Calu3 (cell line): ENCODE results near the gene GRK4. TPM values are rescaled to one million over a fixed set of nuclear protein-coding genes. Genes with fewer than 3 reads are reported as not detected.

Experiments used
- BruUV-seq: library from RNA; stranded (reverse); fragments of 400-500 nt; replicated peaks from 2 replicates; lab custom pipeline; 2021; lab: Mats Ljungman, UMichigan
- CTCF ChIA-PET: fragments of 300-600 bp; sonication (Branson Sonifier 250); formaldehyde crosslinking; loops from one replicate; lab custom pipeline; 2022; ENCODE audit warnings: antibody characterized with exemption; lab: Charles Lee
- DNase-seq: peaks from one replicate; pipeline ENCODE4 v3.0.0; 2022
- H3K27ac Mint-ChIP-seq: one replicate; pipeline ENCODE4 v1.8.0; 2022; ENCODE audit warnings: mixed read lengths; ENCODE audit not compliant: unreplicated experiment
- H3K27me3 Mint-ChIP-seq: one replicate; pipeline ENCODE4 v1.8.0; 2022; ENCODE audit warnings: mixed read lengths; ENCODE audit not compliant: unreplicated experiment
- H3K36me3 Mint-ChIP-seq: one replicate; pipeline ENCODE4 v1.8.0; 2022; ENCODE audit warnings: mild to moderate bottlenecking, moderate library complexity, mixed read lengths; ENCODE audit not compliant: insufficient read depth, unreplicated experiment
- H3K4me1 Mint-ChIP-seq: one replicate; pipeline ENCODE4 v1.8.0; 2022; ENCODE audit warnings: mild to moderate bottlenecking, low read depth, mixed read lengths; ENCODE audit not compliant: unreplicated experiment
- H3K4me3 Mint-ChIP-seq: one replicate; pipeline ENCODE4 v1.8.0; 2022; ENCODE audit warnings: mild to moderate bottlenecking, low read depth, moderate library complexity, mixed read lengths; ENCODE audit not compliant: unreplicated experiment
- H3K9me3 Mint-ChIP-seq: one replicate; pipeline ENCODE4 v1.8.0; 2022; ENCODE audit warnings: low read depth, mixed read lengths; ENCODE audit not compliant: unreplicated experiment
- CTCF ChIP-seq: fragments of 200-600 bp; IDR thresholded peaks from one replicate; pipeline ENCODE4 v1.8.0; 2022; ENCODE audit warnings: antibody characterized with exemption; ENCODE audit not compliant: unreplicated experiment
- intact Hi-C: fragments of 100-400 bp; cut with micrococcal nuclease; formaldehyde crosslinking; loops from one replicate; pipeline ENCODE4 v1.10.0; 2022; ENCODE audit not compliant: unreplicated experiment
- total RNA-seq: library from RNA; stranded (reverse); gene quantifications from 2 replicates; pipeline ENCODE4 v1.2.3, GENCODE V29; 2022

Gene GRK4
- total RNA-seq, 1 experiment from 2014 or later, result 0.80 TPM

GRCh38 chr4:3031357-3032082 lies 68.1 kb downstream of the GRK4 start:
- DNase-seq, result peak; percentile 78

GRCh38 chr4:3034231-3034630 lies 70.9 kb downstream of the GRK4 start:
- Mint-ChIP-seq H3K36me3 (no peaks in the 10 kb centered on the region), H3K4me3 (no peak overlapping the region), H3K27ac (no peak overlapping the region), H3K9me3 (no peaks in the 10 kb centered on the region), H3K27me3 (peaks cover 48% of the 10 kb centered on the region), H3K4me1 (peaks cover 32% of the 10 kb centered on the region)
- TF ChIP-seq CTCF, result no peak
- BruUV-seq, result no TSS peak
- CTCF ChIA-PET, result no interaction called here
- no peak for DNase-seq
- intact Hi-C loops, result no loop called here

More at GRCh38 chr4:3031357-3032082, 68.1 kb downstream of the GRK4 start:
- H3K4me3 Mint-ChIP-seq, result no peak overlapping the region
- H3K27me3 Mint-ChIP-seq, result peaks cover 33% of the 10 kb centered on the region
- intact Hi-C loops, result no loop called here
- H3K4me1 Mint-ChIP-seq, result peaks cover 17% of the 10 kb centered on the region
- BruUV-seq, result no TSS peak
- CTCF ChIA-PET, result interaction anchor here (1.7 kb wide), 1 partner anchor 22 kb away, joined by 7 read pairs; no protein-coding TSS in a partner anchor
- H3K36me3 Mint-ChIP-seq, result no peaks in the 10 kb centered on the region
- no peak for TF ChIP-seq CTCF
- no peak overlapping the region for H3K27ac Mint-ChIP-seq
- H3K9me3 Mint-ChIP-seq, result no peaks in the 10 kb centered on the region

- BruUV-seq, result no TSS peak
- H3K4me1 Mint-ChIP-seq, result peaks cover 32% of the 10 kb centered on the region
- CTCF ChIA-PET, result no interaction called here
Measured at GRCh38 chr4:3035249-3035648, 71.9 kb downstream of the GRK4 start.

GRCh38 chr4:3035674-3036073 lies 72.3 kb downstream of the GRK4 start:
- TF ChIP-seq CTCF, result no peak
- intact Hi-C loops, result no loop called here
- Mint-ChIP-seq H3K9me3 (no peaks in the 10 kb centered on the region), H3K27ac (no peak overlapping the region), H3K4me3 (no peak overlapping the region), H3K4me1 (peaks cover 29% of the 10 kb centered on the region), H3K27me3 (peaks cover 42% of the 10 kb centered on the region), H3K36me3 (no peaks in the 10 kb centered on the region)
- CTCF ChIA-PET, result no interaction called here
- BruUV-seq, result no TSS peak
- no peak for DNase-seq

More at GRCh38 chr4:3035249-3035648, 71.9 kb downstream of the GRK4 start:
- intact Hi-C loops, result no loop called here
- no peak overlapping the region for H3K27ac Mint-ChIP-seq
- H3K4me3 Mint-ChIP-seq, result no peak overlapping the region
- no peaks in the 10 kb centered on the region for H3K36me3 Mint-ChIP-seq
- H3K9me3 Mint-ChIP-seq, result no peaks in the 10 kb centered on the region
- no peak for TF ChIP-seq CTCF
- peaks cover 46% of the 10 kb centered on the region for H3K27me3 Mint-ChIP-seq
- no peak for DNase-seq
